Measurements from ENCODE around the gene SLFN5. TPM values are rescaled to one million over a fixed set of nuclear protein-coding genes. Genes with fewer than 3 reads are reported as not detected.

The SLFN5 gene
- total RNA-seq, 1 donor from 2014 or later: 129 TPM

DNA sequence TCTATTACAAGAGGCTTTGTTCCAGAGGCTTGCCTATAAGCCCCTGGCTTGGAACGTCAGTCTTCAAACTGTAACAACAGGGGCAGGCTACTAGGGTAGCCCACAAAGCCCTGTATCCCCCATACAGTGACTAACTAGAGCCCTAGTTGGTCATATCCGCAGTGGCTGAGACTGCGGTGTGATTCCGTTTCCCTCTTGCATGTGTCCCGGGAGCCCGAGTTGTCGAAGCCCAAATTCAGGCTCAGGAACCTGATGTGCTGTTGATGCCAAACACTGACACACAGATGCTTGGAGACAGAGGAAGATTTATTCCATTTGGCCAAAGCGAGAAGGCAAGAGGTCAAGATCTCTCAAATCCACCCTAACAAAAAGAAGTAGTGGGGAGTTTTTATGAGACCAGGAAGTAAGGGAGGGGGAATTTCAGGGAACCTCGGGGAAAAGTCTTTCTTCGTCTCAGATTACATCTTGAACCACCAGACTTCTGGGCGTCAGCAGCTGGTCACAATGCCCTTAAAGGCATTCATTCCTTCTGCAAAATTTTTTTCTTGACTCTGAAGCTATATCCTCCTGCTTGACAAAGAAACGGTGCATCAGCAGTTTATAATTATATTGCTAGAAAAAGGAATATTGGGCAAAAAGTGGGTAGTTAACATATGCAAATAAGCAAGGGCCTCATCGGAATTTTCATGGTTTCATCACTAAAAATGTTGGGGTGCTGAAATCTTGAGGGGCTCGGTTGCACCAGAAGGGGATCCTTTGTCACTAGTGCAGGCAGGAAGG, 879 bp downstream of the SLFN5 start:
- DNase-seq (ENCODE audit: low read depth): no peak
- TF ChIP-seq, protein P1, sequence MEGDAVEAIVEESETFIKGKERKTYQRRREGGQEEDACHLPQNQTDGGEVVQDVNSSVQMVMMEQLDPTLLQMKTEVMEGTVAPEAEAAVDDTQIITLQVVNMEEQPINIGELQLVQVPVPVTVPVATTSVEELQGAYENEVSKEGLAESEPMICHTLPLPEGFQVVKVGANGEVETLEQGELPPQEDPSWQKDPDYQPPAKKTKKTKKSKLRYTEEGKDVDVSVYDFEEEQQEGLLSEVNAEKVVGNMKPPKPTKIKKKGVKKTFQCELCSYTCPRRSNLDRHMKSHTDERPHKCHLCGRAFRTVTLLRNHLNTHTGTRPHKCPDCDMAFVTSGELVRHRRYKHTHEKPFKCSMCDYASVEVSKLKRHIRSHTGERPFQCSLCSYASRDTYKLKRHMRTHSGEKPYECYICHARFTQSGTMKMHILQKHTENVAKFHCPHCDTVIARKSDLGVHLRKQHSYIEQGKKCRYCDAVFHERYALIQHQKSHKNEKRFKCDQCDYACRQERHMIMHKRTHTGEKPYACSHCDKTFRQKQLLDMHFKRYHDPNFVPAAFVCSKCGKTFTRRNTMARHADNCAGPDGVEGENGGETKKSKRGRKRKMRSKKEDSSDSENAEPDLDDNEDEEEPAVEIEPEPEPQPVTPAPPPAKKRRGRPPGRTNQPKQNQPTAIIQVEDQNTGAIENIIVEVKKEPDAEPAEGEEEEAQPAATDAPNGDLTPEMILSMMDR (IDR thresholded peaks at IDR 0.05; ENCODE audit: insufficient read depth, low read length, poor library complexity, severe bottlenecking): no peak
- peak overlapping the region; percentile 94 for H3K4me3 ChIP-seq (ENCODE audit: low read depth, low read length)
- no peaks in the 10 kb centered on the region for H3K36me3 ChIP-seq (ENCODE audit: control insufficient read depth, insufficient read depth, low read length)
- no peaks in the 10 kb centered on the region for H3K27me3 ChIP-seq (ENCODE audit: control insufficient read depth, insufficient read depth, low read length)

DNA sequence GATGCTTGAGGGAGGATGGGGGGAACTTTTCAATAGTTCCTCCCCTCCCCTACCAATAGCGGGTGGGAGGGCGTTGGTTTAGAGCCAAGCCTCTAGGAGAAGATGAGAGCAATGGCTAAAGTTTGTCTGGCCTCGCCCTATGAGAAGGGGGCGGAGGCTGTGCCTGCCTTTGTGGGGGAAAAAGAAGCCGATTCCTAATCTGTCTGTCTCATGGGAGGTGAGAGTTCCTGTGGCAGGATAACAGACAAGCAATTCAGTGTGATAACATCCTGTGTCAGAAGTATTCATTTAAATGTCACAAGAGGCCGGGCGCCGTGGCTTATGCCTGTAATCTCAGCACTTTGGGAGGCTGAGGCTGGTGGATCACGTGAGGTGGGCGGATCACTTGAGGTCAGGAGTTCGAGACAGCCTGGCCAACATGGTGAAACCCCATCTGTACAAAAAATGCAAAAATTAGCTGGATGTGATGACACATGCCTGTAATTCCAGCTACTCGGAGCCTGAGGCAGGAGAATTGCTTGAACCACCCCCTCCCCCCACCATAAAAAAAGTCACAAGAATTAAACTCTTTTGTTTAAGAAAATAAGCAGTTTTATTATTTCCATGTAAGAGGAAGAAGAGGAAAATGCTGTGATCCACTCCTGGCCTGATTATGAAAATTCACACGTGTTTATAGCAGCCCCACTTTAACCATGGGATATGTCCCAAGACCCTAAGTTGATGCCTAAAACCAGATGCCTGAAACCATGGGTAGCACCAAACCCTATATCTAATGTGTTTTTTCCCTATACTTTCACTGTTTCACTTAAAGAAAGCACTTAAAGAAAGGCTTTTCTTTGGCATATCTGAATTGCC, 1.7 kb downstream of the SLFN5 start:
- Histone ChIP-seq H3K27me3 (ENCODE audit: control insufficient read depth, insufficient read depth, low read length) (no peaks in the 10 kb centered on the region), H3K36me3 (ENCODE audit: control insufficient read depth, insufficient read depth, low read length) (no peaks in the 10 kb centered on the region), H3K4me3 (ENCODE audit: low read depth, low read length) (peak overlapping the region; percentile 94)
- DNase-seq (ENCODE audit: low read depth): no peak
- TF ChIP-seq, protein P1 (IDR thresholded peaks at IDR 0.05; ENCODE audit: insufficient read depth, low read length, poor library complexity, severe bottlenecking): no peak

DNA sequence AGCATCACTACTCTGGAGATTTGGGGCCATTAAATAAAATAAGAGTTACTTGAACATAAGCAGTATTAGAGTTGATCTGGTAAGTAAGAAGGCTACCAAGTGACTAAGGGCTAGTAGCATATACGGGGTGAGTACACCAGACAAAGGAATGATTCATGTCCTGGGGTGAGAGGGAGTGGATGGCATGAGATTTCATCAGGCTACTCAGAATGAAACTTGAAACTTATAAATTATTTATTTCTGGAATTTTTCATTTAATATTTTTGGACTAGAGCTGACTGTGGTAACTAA, 2.3 kb downstream of the SLFN5 start:
- peak; percentile 80 for DNase-seq (ENCODE audit: low read depth)
- Histone ChIP-seq H3K36me3 (ENCODE audit: control insufficient read depth, insufficient read depth, low read length) (no peaks in the 10 kb centered on the region), H3K27me3 (ENCODE audit: control insufficient read depth, insufficient read depth, low read length) (no peaks in the 10 kb centered on the region), H3K4me3 (ENCODE audit: low read depth, low read length) (no peak overlapping the region)
- TF ChIP-seq, protein P1 (IDR thresholded peaks at IDR 0.05; ENCODE audit: insufficient read depth, low read length, poor library complexity, severe bottlenecking): no peak

DNA sequence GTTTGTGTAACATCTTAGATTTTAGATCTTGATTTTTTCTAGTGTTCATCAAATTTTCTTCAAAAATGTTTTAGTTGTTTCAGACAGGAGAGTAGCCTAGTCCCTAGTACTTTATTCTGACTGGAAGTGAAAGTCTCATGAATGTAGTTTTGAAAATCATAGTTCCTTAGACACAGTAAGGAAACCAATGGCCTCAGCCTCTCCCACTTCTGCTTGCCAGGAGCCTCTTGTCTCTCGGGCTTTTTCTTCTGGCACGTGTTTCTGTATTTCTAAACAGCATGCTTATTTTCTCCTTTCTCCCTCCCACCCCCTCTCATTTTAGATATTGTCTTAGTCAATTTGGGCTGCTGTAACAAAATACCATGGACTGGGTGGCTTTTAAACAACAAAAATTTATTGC, 9.8 kb downstream of the SLFN5 start:
- Histone ChIP-seq H3K27me3 (ENCODE audit: control insufficient read depth, insufficient read depth, low read length) (no peaks in the 10 kb centered on the region), H3K4me3 (ENCODE audit: low read depth, low read length) (no peak overlapping the region), H3K36me3 (ENCODE audit: control insufficient read depth, insufficient read depth, low read length) (no peaks in the 10 kb centered on the region)
- DNase-seq (ENCODE audit: low read depth): no peak
- TF ChIP-seq, protein P1 (IDR thresholded peaks at IDR 0.05; ENCODE audit: insufficient read depth, low read length, poor library complexity, severe bottlenecking): no peak

DNA sequence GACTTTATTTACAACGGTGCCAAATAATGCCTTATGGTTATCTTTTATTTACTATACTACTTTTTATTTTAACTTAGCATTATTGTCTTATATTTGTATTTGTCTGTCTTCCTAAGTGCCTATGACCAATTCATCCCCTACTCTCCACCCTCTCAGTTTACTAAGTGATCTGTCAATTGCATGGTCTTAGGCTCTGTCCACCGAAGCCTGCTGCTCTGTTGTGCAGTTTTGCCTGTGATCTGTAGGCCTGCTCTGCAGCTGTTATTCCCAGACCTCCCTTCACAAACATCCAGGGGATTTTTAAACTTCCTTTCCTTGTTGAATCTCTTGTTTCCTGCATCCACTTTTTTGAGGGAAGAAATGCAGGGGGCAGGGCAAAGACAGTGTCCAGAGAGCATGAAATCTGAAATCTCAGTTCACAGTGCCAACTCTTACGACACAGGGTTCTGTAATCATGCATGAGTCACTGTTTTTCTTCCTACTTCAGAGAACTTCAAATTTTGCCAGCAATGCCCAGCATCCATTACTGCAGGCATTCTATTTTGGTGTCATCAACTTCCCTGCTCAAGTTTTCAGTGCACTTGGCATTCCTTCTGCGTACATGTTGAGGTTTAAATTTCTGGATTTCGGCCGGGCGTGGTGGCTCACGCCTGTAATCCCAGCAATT, 11.4 kb downstream of the SLFN5 start:
- Histone ChIP-seq H3K27me3 (ENCODE audit: control insufficient read depth, insufficient read depth, low read length) (no peaks in the 10 kb centered on the region), H3K36me3 (ENCODE audit: control insufficient read depth, insufficient read depth, low read length) (no peaks in the 10 kb centered on the region), H3K4me3 (ENCODE audit: low read depth, low read length) (no peak overlapping the region)
- TF ChIP-seq, protein P1 (IDR thresholded peaks at IDR 0.05; ENCODE audit: insufficient read depth, low read length, poor library complexity, severe bottlenecking): no peak
- DNase-seq (ENCODE audit: low read depth): peak; percentile 92

Data from kidney epithelial cell (primary cell).